Mucosa of gallbladder (tissue), 1 donor: Measurements from ENCODE around the gene ACP1. TPM values are rescaled to one million over a fixed set of nuclear protein-coding genes. Genes with fewer than 3 reads are reported as not detected.

ENCODE experiments used
- DNase-seq: peaks from one replicate; pipeline ENCODE4 v3.0.0-alpha.2; 2020; ENCODE audit warnings: low spot score
- total RNA-seq: library from RNA; stranded (reverse); gene quantifications from one replicate; pipeline ENCODE4 v1.2.1, GENCODE V29; 2021
- donor health status: DM: no; HTN: no; CAD: no.

ACP1 gene
- total RNA-seq, 1 donor from 2014 or later: 95.0 TPM

GRCh38 chr2:255195-255594 is 9.6 kb upstream of the ACP1 start:
- no peak for DNase-seq

GRCh38 chr2:256094-256493 is 8.7 kb upstream of the ACP1 start:
- DNase-seq: no peak

DNA sequence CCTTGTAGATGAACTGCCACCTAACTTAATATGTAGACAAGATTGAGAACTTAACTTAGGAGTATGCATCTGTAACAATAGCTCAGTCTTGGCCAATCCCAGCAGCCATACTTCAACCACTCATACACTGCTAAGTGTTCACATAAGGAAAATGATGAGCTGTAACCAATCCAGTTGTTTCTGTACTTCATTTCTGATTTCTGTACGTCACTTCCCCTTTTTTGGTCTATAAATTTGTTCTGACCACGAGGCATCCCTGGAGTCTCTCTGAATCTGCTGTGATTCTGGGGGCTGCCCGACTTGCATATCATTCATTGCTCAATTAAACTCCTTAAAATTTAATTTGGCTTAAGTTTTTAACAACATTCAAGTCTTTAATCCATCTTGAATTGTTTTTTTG is 7.3 kb upstream of the ACP1 start:
- DNase-seq: no peak

DNA sequence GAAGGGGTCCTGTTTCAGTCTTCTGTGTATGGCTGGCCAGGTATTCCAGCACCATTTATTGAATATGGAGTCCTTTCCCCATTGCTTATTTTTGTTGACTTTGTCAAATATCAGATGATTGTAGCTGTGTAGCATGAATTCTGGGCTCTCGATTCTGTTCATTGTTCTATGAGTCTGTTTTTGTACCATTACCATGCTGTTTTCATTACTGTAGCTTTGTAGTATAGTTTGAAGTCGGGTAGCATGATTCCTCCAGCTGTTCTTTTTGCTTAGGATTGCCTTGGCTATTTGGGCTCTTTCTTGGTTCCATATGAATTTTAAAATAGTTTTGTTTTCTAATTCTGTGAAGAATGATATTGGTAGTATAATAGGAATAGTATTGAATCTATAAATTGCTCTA is 6.9 kb upstream of the ACP1 start:
- DNase-seq: no peak

- DNase-seq: no peak
Measured at GRCh38 chr2:258933-259332, 5.8 kb upstream of the ACP1 start.

DNA sequence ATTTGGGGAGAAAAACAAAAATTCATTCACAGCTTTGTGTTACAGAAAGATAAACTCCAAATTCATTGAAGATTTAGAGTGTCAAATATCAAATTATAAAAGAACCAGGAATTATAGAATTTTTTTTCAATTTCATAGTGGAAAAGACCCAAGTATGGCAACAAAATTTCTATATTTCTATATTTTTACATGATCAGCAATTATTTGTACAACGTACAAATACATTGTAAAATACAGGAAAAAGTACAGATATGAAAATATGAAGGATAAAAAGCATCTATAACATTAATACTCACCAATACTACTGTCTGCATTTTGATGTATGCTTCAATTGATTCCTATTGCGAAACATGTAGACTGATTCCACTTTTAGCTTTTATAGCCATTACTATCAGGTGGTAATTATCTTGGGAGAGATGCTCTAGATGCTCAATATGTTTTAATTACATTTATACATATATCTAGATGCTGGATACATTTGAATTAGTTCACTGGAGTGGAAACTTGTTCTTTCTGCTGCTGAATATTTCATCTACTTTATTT is 4.9 kb upstream of the ACP1 start:
- no peak for DNase-seq

- no peak for DNase-seq
Measured at GRCh38 chr2:260507-261161, 4.1 kb upstream of the ACP1 start.

DNA sequence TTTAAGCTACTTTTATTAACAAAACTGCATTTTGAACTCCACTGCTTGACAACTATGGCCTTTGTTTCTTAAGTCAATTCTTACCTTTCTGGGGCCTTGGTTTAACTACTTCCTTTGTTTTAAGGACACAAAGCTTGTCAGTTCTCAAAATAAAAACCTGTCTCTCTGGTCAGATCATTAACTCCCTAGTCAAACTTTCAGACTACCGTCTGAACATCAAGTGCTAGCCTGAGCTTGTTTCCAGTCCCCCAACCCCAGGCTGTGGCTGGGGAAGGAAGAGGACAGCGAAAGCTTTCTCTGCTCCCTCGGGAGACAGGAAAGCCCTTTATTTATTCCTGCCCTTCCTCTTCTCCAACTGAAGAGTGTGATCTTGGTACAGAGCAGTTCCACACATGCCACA is 2.6 kb upstream of the ACP1 start:
- DNase-seq: no peak

DNA sequence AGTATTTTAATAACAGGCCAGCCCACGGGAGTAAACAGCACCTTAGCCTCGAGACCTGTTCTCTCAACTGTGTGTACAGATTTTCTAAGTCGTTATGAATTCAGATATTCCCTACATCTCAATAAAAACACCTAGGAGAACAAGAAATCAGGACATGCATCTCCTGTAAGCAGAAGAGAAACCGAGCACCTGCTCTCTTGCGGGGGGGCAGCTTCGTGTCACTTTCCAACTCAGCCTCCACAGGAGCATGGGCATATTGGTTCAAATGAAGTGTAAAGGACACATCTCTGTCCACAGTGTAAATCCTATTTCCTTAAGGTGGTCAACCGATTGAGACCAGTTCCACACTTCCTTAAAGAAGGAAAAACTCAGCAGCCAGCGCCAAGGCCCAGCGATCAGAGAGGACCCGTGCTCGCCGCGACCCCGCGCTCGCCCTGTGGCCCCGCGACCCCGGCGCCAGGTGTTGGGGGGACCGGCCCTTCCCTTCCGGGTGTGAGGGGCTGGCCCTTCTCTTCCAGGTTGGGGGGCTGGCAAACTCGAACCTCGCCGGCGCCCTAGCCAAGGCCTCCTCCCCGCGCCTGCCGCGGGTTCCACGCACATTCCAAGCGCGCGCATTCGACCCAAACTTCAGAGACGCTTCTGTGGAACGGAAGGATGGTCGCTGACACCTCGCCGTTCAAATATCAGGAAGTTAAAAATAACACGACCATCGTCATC is 1.6 kb upstream of the ACP1 start:
- DNase-seq: no peak

GRCh38 chr2:263774-264492 is 814 bp upstream of the ACP1 start, which contains the start of gene SH3YL1:
Gene SH3YL1 (minus strand): TSS chr2:264032. CDS start chr2:263984, 48 bp downstream.
- DNase-seq: peak; percentile 82

DNA sequence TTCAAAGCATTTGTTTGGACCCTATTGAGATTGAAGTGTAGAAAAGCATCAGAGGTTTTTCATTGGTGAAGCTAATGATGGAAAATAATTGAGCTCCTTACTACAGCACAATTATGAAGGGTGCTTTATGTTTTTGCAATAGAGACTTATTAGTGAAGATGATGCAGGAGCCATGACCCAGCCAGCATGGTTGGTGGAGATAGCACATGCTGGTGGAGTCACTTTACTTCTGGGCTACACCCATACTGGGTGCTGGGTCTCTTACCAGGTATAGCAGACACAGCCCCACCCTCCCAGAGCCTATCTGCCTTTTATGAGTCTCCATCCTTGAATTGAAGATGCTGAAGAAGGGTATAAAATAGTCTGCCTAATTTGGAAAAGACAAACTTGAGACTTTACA is 3.6 kb downstream of the ACP1 start:
- no peak for DNase-seq

DNA sequence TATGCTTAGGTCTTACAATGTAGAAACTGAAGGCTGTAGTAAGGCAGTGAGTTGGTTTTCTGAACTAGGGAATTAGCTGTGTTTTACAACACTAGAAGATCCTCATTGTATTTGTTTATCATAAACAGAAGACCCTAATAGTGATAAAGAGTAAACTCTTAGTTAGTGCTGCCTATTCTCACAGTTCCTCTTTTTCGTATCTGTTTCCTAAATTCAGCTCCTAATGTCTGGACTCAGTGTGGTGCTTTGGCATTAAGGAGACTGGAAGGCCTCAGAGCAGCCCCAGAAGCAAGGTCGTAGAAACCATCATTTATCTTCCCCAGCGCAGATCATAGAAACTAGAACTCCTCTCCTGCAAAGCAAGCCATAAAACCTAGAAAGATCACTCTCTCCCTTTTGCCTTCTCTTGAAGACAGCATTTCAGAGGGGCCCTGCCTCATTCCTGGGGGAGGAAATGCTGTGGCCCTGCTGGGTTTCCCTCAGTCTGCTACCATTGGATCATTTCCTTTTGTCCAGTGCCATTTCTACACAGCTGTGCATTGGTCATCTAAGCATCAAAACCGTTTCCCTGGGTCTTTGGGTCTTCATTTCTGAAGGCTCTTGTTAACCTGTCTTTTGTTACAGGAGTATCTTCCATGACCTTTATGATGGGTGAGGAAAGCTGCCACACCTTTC is 4.7 kb downstream of the ACP1 start:
- no peak for DNase-seq

DNA sequence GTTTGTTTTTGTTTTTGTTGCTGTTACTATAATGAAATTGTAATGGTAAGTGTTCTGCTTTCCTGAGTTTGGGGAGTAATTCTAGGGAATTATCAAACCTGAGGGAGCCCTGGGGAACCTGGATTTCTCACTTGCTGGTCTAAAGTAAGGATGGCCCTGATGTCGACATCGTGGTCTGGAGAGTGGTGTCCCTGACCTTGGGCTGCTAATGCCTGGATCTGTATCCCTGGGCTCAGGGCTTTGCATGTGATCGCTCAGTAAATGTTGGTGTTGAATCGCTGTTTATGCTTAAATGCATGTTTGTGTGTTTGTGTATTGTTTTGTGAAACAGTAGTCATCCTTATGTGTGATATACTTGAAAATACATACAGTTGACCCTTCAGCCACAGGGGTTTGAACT is 6.1 kb downstream of the ACP1 start:
- DNase-seq: no peak

DNA sequence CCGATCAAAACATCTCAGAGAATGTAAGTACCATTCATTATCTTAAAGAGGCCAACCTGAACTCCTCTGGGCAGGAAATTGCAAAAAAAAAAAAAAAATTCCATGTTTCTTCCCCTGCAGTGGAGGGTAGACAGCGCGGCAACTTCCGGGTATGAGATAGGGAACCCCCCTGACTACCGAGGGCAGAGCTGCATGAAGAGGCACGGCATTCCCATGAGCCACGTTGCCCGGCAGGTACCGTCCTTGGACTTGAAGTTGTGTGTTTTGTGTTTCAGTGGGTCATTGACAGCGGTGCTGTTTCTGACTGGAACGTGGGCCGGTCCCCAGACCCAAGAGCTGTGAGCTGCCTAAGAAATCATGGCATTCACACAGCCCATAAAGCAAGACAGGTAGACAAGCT is 7.2 kb downstream of the ACP1 start:
- DNase-seq: no peak

GRCh38 chr2:273333-273732 is 8.6 kb downstream of the ACP1 start:
- DNase-seq: no peak

- no peak for DNase-seq
Measured at GRCh38 chr2:274503-274902, 9.8 kb downstream of the ACP1 start.

DNA sequence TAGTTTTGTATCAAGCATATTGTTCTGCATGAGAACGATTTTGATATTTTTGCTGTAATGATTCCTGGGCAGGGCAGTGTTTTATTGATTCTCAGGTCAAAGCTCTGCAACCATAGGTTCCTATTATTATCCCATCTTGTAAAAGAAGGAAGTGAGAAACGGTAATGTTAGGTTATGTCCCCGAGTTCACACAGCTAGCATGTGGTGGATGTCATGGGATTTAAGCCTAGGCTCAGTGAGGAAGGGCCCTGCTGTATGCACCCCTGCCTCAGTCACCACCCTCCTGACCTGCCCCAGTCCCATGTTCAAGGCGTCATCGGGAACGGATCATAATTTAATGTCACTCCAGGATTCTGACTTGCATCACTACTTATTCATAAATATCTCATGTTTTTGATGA is 10.7 kb downstream of the ACP1 start:
- DNase-seq: peak; percentile 40

DNA sequence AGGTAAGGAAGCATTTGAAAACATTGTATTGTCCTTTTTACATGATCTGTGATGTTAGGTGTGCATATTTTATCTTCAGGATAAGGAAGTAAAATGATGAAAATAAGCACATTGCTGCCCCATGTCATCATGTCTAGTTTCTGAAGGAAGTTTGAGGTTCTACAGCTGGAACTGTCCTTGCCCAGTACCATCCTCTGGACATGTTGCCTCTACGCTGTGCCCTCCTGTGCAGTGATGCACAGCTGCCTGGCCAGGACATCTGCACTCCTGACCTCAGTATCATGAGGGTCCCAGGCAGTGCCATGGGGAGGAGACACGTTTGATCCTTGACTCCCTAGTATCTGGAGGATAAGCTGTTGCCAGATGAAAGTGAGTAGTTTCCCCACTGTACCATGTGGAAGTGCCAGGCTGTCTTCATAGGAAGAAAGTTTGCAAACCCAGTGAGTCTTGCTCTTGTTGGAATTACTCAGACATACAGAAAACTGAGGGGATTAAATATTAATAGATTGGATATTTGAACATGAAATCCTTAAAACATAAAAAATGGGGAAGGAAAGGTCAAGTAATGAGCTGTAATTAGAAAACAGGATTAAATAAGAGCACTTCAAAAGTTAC is 13.7 kb downstream of the ACP1 start:
- DNase-seq: no peak

GRCh38 chr2:278927-279320 is 14.2 kb downstream of the ACP1 start:
- DNase-seq: no peak

GRCh38 chr2:279366-279765 is 14.6 kb downstream of the ACP1 start:
- DNase-seq: no peak

- no peak for DNase-seq
Measured at GRCh38 chr2:279956-280649, 15.4 kb downstream of the ACP1 start.
